Measurements from ENCODE around the gene CBLB.
"Not testable (repeated sequence)": the region's sequence is repeated elsewhere in the genome, so short reads cannot be mapped to it uniquely, and the experiment has no call there.

Gene CBLB

GRCh38 chr3:105821433-105821832 lies 47.4 kb downstream of the CBLB start:
- no peak for DNase-seq (ENCODE audit: low read depth)

- no peak for DNase-seq (ENCODE audit: low read depth)
These were observed 52.0 kb downstream of the CBLB start for GRCh38 chr3:105816833-105817232.

GRCh38 chr3:105815331-105815730 lies 53.5 kb downstream of the CBLB start:
- not testable (repeated sequence) for DNase-seq (ENCODE audit: low read depth)

GRCh38 chr3:105813710-105814109 lies 55.1 kb downstream of the CBLB start:
- DNase-seq (ENCODE audit: low read depth): no peak

- DNase-seq (ENCODE audit: low read depth): no peak
These were observed 56.6 kb downstream of the CBLB start for GRCh38 chr3:105812194-105812586.

GRCh38 chr3:105811518-105812193 lies 57.2 kb downstream of the CBLB start:
- DNase-seq (ENCODE audit: low read depth): no peak

GRCh38 chr3:105809208-105809888 lies 59.5 kb downstream of the CBLB start:
- DNase-seq (ENCODE audit: low read depth): no peak

- no peak for DNase-seq (ENCODE audit: low read depth)
These were observed 61.1 kb downstream of the CBLB start for GRCh38 chr3:105807701-105808100.

GRCh38 chr3:105807146-105807545 lies 61.7 kb downstream of the CBLB start:
- DNase-seq (ENCODE audit: low read depth): no peak

- DNase-seq (ENCODE audit: low read depth): no peak
These were observed 62.5 kb downstream of the CBLB start for GRCh38 chr3:105806359-105806758.

- DNase-seq (ENCODE audit: low read depth): no peak
These were observed 63.4 kb downstream of the CBLB start for GRCh38 chr3:105805404-105805803.

- no peak for DNase-seq (ENCODE audit: low read depth)
These were observed 66.6 kb downstream of the CBLB start for GRCh38 chr3:105802118-105802706.

- DNase-seq (ENCODE audit: low read depth): no peak
These were observed 67.4 kb downstream of the CBLB start for GRCh38 chr3:105801397-105801796.

GRCh38 chr3:105800320-105800719 lies 68.5 kb downstream of the CBLB start:
- no peak for DNase-seq (ENCODE audit: low read depth)

GRCh38 chr3:105799286-105799685 lies 69.5 kb downstream of the CBLB start:
- no peak for DNase-seq (ENCODE audit: low read depth)

GRCh38 chr3:105798381-105798934 lies 70.4 kb downstream of the CBLB start:
- no peak for DNase-seq (ENCODE audit: low read depth)

- DNase-seq (ENCODE audit: low read depth): no peak
These were observed 75.8 kb downstream of the CBLB start for GRCh38 chr3:105793040-105793439.

GRCh38 chr3:105791919-105792786 lies 76.7 kb downstream of the CBLB start:
- DNase-seq (ENCODE audit: low read depth): no peak

- DNase-seq (ENCODE audit: low read depth): no peak
These were observed 77.7 kb downstream of the CBLB start for GRCh38 chr3:105791131-105791530.

- no peak for DNase-seq (ENCODE audit: low read depth)
These were observed 78.3 kb downstream of the CBLB start for GRCh38 chr3:105790534-105790933.

GRCh38 chr3:105788593-105788992 lies 80.2 kb downstream of the CBLB start:
- no peak for DNase-seq (ENCODE audit: low read depth)

- no peak for DNase-seq (ENCODE audit: low read depth)
These were observed 81.4 kb downstream of the CBLB start for GRCh38 chr3:105787453-105787852.

Data from stimulated activated CD8-positive, alpha-beta memory T cell treated with anti-CD3 and anti-CD28 coated beads, Interleukin-12 subunit alpha, Interleukin-12 subunit beta, amount 100 ng/mL, for 1 hour (primary cell).